HCT116 (cell line): ENCODE measurements around the gene MTF2. TPM values are rescaled to one million over a fixed set of nuclear protein-coding genes. Genes with fewer than 3 reads are reported as not detected.

Experiments used
- ATAC-seq: fragments of 200-7000 bp; cut with Tn5 transposase; 2 replicates; pipeline ENCODE4 v1.9.1; 2020; ENCODE audit warnings: mild to moderate bottlenecking, moderate library complexity
- BruUV-seq: library from RNA; stranded (reverse); fragments of 400-500 nt; replicated peaks from 2 replicates; lab custom pipeline; 2021; lab: Mats Ljungman, UMichigan
- CTCF ChIA-PET: fragments of 300-600 bp; sonication (Branson Sonifier 250); formaldehyde crosslinking; loops from one replicate; lab custom pipeline; 2021; ENCODE audit warnings: antibody characterized with exemption; lab: Charles Lee
- POLR2A ChIA-PET: fragments of 300-600, 350-600 bp; sonication (Branson Sonifier 250); formaldehyde crosslinking; loops from one replicate; lab custom pipeline; 2021; ENCODE audit warnings: antibody characterized with exemption; lab: Charles Lee
- RAD21 ChIA-PET, 2 experiments: fragments of 300-600 bp; sonication (Branson Sonifier 250); formaldehyde crosslinking; loops; one replicate each; lab custom pipeline; 2023; ENCODE audit warnings: low total read pairs in 2 of 2; ENCODE audit not compliant: uncharacterized antibody in 2 of 2, unreplicated experiment in 2 of 2, low non-redundant PET in 1 of 2; lab: Charles Lee
- DNase-seq: peaks from one replicate; pipeline ENCODE4 v3.0.0-alpha.2; 2010; ENCODE audit warnings: low read depth, low spot score
- H2AFZ ChIP-seq: fragments of 200-600 bp; shearing (Covaris generic), sonication (generic); 2 replicates; pipeline ENCODE4 v1.6.1; 2017; ENCODE audit warnings: low read depth, mixed run types, mixed read lengths, antibody characterized with exemption, low read length; ENCODE audit not compliant: poor library complexity, severe bottlenecking
- H3K27ac ChIP-seq: 2 replicates; pipeline ENCODE4 v1.5.1; 2012; ENCODE audit warnings: low read depth, low read length
- H3K27me3 ChIP-seq: fragments of 200-600 bp; sonication (generic); 2 replicates; pipeline ENCODE4 v1.6.1; 2016; ENCODE audit warnings: mixed run types, low read length, mixed read lengths; ENCODE audit not compliant: insufficient read depth
- H3K36me3 ChIP-seq, 2 experiments: fragments of 200-500 bp in 1 of 2; fragments of 200-600 bp in 1 of 2; sonication (Bioruptor generic) in 1 of 2; sonication (generic) in 1 of 2; 2 replicates each; pipeline versions ENCODE4 v1.5.1 to v1.6.1; 2014 to 2016; ENCODE audit warnings: low read length in 2 of 2, inconsistent platforms in 1 of 2, mixed read lengths in 1 of 2, mixed run types in 1 of 2; ENCODE audit not compliant: insufficient read depth in 2 of 2, control insufficient read depth in 1 of 2
- H3K4me1 ChIP-seq, 2 experiments: fragments of 200-600 bp in 1 of 2; sonication (generic) in 1 of 2; 2 replicates each; pipeline versions ENCODE4 v1.5.1 to v1.6.1; 2012 to 2017; ENCODE audit warnings: low read length in 2 of 2, inconsistent platforms in 1 of 2, mild to moderate bottlenecking in 1 of 2, mixed read lengths in 1 of 2, mixed run types in 1 of 2, moderate library complexity in 1 of 2; ENCODE audit not compliant: insufficient read depth in 2 of 2, control insufficient read depth in 1 of 2
- H3K4me2 ChIP-seq: fragments of 200-600 bp; sonication (generic); 2 replicates; pipeline ENCODE4 v1.6.1; 2017; ENCODE audit warnings: mixed run types, low read length, mixed read lengths
- H3K4me3 ChIP-seq, 2 experiments: fragments of 200-600 bp in 1 of 2; sonication (generic) in 1 of 2; replicated peaks in 1 of 2; 2 replicates each; pipeline ENCODE4 v1.5.1; 2011 to 2016; ENCODE audit warnings: low read length in 2 of 2, control low read depth in 1 of 2, low read depth in 1 of 2, mild to moderate bottlenecking in 1 of 2, mixed read lengths in 1 of 2, mixed run types in 1 of 2
- H3K79me2 ChIP-seq: fragments of 200-600 bp; sonication (generic); 2 replicates; pipeline ENCODE4 v1.6.1; 2017; ENCODE audit warnings: mild to moderate bottlenecking, mixed run types, low read length, moderate library complexity, mixed read lengths; ENCODE audit not compliant: insufficient read depth
- H3K9ac ChIP-seq: fragments of 200-600 bp; sonication (generic); 2 replicates; pipeline ENCODE4 v1.6.1; 2016; ENCODE audit warnings: low read length, mixed read lengths
- H3K9me2 ChIP-seq: fragments of 200-600 bp; sonication (generic), shearing (Covaris generic); 2 replicates; pipeline ENCODE4 v1.6.1; 2017; ENCODE audit warnings: mixed run types, mild to moderate bottlenecking, moderate library complexity; ENCODE audit not compliant: insufficient read depth
- H3K9me3 ChIP-seq, 2 experiments: fragments of 200-500 bp in 1 of 2; fragments of 200-600 bp in 1 of 2; sonication (Bioruptor generic) in 1 of 2; sonication (generic) in 1 of 2; 2 replicates each; pipeline ENCODE4 v1.6.1; 2014 to 2017; ENCODE audit warnings: low read length in 2 of 2, mixed read lengths in 2 of 2, inconsistent platforms in 1 of 2, low read depth in 1 of 2, mild to moderate bottlenecking in 1 of 2, mixed run types in 1 of 2, moderate library complexity in 1 of 2; ENCODE audit not compliant: control insufficient read depth in 1 of 2, insufficient read depth in 1 of 2
- H4K20me1 ChIP-seq: fragments of 200-600 bp; sonication (generic), shearing (Covaris generic); 2 replicates; pipeline ENCODE4 v1.6.1; 2017; ENCODE audit warnings: mixed run types, mild to moderate bottlenecking, moderate library complexity; ENCODE audit not compliant: insufficient read depth
- EGR1 ChIP-seq: IDR thresholded peaks from 2 replicates; pipeline ENCODE4 v1.6.1; 2012; ENCODE audit warnings: low read depth
- EZH2 ChIP-seq: fragments of 200-600 bp; sonication (generic); IDR thresholded peaks from 2 replicates; pipeline ENCODE4 v1.6.1; 2017; ENCODE audit warnings: antibody characterized with exemption, mixed run types
- EZH2phosphoT487 ChIP-seq: fragments of 200-600 bp; IDR thresholded peaks from 2 replicates; pipeline ENCODE4 v1.6.1; 2018; ENCODE audit warnings: antibody characterized with exemption, borderline replicate concordance
- FOSL1 ChIP-seq: IDR thresholded peaks from 2 replicates; pipeline ENCODE4 v1.6.1; 2012; ENCODE audit warnings: low read depth
- POLR2A ChIP-seq: IDR thresholded peaks from 2 replicates; pipeline ENCODE4 v1.7.0; 2011; ENCODE audit warnings: borderline replicate concordance; ENCODE audit not compliant: insufficient read depth, insufficient read length; ENCODE audit errors: extremely low read depth
- POLR2AphosphoS5 ChIP-seq: IDR thresholded peaks from 2 replicates; pipeline ENCODE4 v1.6.1; 2011; ENCODE audit warnings: mild to moderate bottlenecking, low read depth, low read length, moderate library complexity
- SIN3A ChIP-seq: IDR thresholded peaks from 2 replicates; pipeline ENCODE4 v1.6.1; 2012; ENCODE audit warnings: low read depth
- SP1 ChIP-seq: IDR thresholded peaks from 2 replicates; pipeline ENCODE4 v1.6.1; 2012; ENCODE audit warnings: low read depth
- SRF ChIP-seq: IDR thresholded peaks from 2 replicates; pipeline ENCODE4 v1.6.1; 2012; ENCODE audit warnings: low read depth
- TCF7L2 ChIP-seq: IDR thresholded peaks from 2 replicates; pipeline ENCODE4 v1.7.0; 2011; ENCODE audit warnings: borderline replicate concordance, inconsistent platforms; ENCODE audit not compliant: insufficient read depth, insufficient read length; ENCODE audit errors: extremely low read depth
- ZNF274 ChIP-seq: fragments of 200-500 bp; sonication (Bioruptor generic); IDR thresholded peaks from 2 replicates; pipeline ENCODE4 v1.6.1; 2014; ENCODE audit warnings: mild to moderate bottlenecking, low read depth, low read length, inconsistent platforms
- intact Hi-C: fragments of 100-400 bp; cut with micrococcal nuclease; formaldehyde crosslinking; loops from 2 replicates; pipeline ENCODE4 v1.10.0; 2022
- total RNA-seq: library from RNA; stranded (reverse); gene quantifications from one replicate; pipeline ENCODE4 v1.2.1, GENCODE V29; 2021; ENCODE audit not compliant: unreplicated experiment
- TF ChIP-seq, protein P1 (sequence below), 3 experiments: fragments of 200-600 bp in 1 of 3; sonication (generic) in 1 of 3; IDR thresholded peaks in 2 of 3; conservative IDR thresholded peaks in 1 of 3; 2 replicates each; pipeline ENCODE4 v1.5.1; 2012 to 2017; ENCODE audit warnings: low read depth in 2 of 3, low read length in 2 of 3, antibody characterized with exemption in 1 of 3, borderline replicate concordance in 1 of 3, control low read depth in 1 of 3, mild to moderate bottlenecking in 1 of 3, mixed read lengths in 1 of 3, mixed run types in 1 of 3, moderate library complexity in 1 of 3; ENCODE audit not compliant: insufficient read depth in 1 of 3
- TF ChIP-seq, protein P2 (sequence below): IDR thresholded peaks from 2 replicates; pipeline ENCODE4 v1.6.1; 2011; ENCODE audit warnings: mild to moderate bottlenecking, low read length, moderate library complexity; ENCODE audit not compliant: insufficient replicate concordance; ENCODE audit errors: extremely low read depth

MTF2 gene
- total RNA-seq, 1 experiment from 2014 or later, result 45.5 TPM

GRCh38 chr1:93109578-93109977, 30.5 kb downstream of the MTF2 start:
- Histone ChIP-seq H2AFZ (no peak overlapping the region), H3K4me1 (no peaks in the 10 kb centered on the region), H4K20me1 (peaks cover 18% of the 10 kb centered on the region; the same call in 1 of the 2 replicates), H3K27ac (no peak overlapping the region), H3K9me3 (peaks cover 8 to 11% of the 10 kb centered on the region in 2 experiments; a peak in 3 of 4 replicates), H3K9me2 (no peaks in the 10 kb centered on the region), H3K4me2 (no peak overlapping the region), H3K9ac (no peak overlapping the region), H3K4me3 (no peak overlapping the region), H3K79me2 (peaks cover 99% of the 10 kb centered on the region), H3K36me3 (peaks cover 5 to 16% of the 10 kb centered on the region in 2 experiments; a peak in 3 of 4 replicates), H3K27me3 (no peaks in the 10 kb centered on the region)
- intact Hi-C loops, result no loop called here
- RAD21 ChIA-PET, result no interaction called here
- CTCF ChIA-PET, result no interaction called here
- DNase-seq (no peak), ATAC-seq (no peak)
- no TSS peak for BruUV-seq
- POLR2A ChIA-PET, result no interaction called here
- no peak for TF ChIP-seq POLR2A
- TF ChIP-seq, protein P1, sequence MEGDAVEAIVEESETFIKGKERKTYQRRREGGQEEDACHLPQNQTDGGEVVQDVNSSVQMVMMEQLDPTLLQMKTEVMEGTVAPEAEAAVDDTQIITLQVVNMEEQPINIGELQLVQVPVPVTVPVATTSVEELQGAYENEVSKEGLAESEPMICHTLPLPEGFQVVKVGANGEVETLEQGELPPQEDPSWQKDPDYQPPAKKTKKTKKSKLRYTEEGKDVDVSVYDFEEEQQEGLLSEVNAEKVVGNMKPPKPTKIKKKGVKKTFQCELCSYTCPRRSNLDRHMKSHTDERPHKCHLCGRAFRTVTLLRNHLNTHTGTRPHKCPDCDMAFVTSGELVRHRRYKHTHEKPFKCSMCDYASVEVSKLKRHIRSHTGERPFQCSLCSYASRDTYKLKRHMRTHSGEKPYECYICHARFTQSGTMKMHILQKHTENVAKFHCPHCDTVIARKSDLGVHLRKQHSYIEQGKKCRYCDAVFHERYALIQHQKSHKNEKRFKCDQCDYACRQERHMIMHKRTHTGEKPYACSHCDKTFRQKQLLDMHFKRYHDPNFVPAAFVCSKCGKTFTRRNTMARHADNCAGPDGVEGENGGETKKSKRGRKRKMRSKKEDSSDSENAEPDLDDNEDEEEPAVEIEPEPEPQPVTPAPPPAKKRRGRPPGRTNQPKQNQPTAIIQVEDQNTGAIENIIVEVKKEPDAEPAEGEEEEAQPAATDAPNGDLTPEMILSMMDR (IDR thresholded peaks at IDR 0.05 in 2 of 3, conservative IDR thresholded peaks at IDR 0.05 in 1 of 3; ENCODE audit: borderline replicate concordance in 1 of 3, insufficient read depth in 1 of 3, low read depth in 2 of 3, low read length in 2 of 3), result no peak
- no peak for TF ChIP-seq TCF7L2
- no peak for TF ChIP-seq EZH2phosphoT487
- TF ChIP-seq SIN3A, result no peak

DNA sequence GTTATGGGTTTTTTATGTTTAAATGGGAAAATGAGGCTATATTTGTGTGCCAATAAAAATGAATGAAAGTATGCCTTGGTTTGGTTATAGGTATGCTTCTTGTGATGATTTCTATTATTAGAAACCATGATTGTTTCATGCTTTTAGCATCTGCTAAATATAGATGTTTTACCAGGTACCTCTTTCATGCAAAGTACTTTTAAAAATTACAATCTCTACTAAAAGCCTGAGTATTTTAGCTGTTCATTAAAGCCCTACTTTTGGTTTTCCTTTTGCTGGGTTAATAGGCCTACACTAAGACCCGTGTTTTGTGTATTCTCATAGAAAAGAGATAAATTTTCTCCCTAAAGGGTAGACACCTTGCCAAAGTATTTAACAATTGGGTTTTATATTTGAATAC, 32.0 kb downstream of the MTF2 start:
- ChIA-PET CTCF (no interaction called here), RAD21 (no interaction called here), POLR2A (no interaction called here)
- DNase-seq (no peak), ATAC-seq (no peak)
- BruUV-seq, result no TSS peak
- Histone ChIP-seq H3K27ac (no peak overlapping the region), H3K9me2 (no peaks in the 10 kb centered on the region), H4K20me1 (peaks cover 22% of the 10 kb centered on the region; the same call in 1 of the 2 replicates), H2AFZ (no peak overlapping the region), H3K9ac (no peak overlapping the region), H3K27me3 (no peaks in the 10 kb centered on the region), H3K4me1 (no peaks in the 10 kb centered on the region), H3K79me2 (peaks cover 92% of the 10 kb centered on the region), H3K36me3 (peaks cover 13 to 15% of the 10 kb centered on the region in 2 experiments; a peak in 3 of 4 replicates), H3K4me2 (no peak overlapping the region), H3K9me3 (peaks cover 8 to 11% of the 10 kb centered on the region in 2 experiments; a peak in 3 of 4 replicates), H3K4me3 (no peak overlapping the region)
- intact Hi-C loops, result no loop called here
- TF ChIP-seq SIN3A, result no peak
- TF ChIP-seq, protein P1 (IDR thresholded peaks at IDR 0.05 in 2 of 3, conservative IDR thresholded peaks at IDR 0.05 in 1 of 3; ENCODE audit: borderline replicate concordance in 1 of 3, insufficient read depth in 1 of 3, low read depth in 2 of 3, low read length in 2 of 3), result no peak
- TF ChIP-seq EGR1, result no peak
- TF ChIP-seq FOSL1, result no peak
- TF ChIP-seq EZH2, result no peak
- no peak for TF ChIP-seq TCF7L2
- no peak for TF ChIP-seq SP1
- TF ChIP-seq POLR2AphosphoS5, result no peak
- TF ChIP-seq SRF, result no peak
- TF ChIP-seq ZNF274, result no peak
- TF ChIP-seq, protein P2, sequence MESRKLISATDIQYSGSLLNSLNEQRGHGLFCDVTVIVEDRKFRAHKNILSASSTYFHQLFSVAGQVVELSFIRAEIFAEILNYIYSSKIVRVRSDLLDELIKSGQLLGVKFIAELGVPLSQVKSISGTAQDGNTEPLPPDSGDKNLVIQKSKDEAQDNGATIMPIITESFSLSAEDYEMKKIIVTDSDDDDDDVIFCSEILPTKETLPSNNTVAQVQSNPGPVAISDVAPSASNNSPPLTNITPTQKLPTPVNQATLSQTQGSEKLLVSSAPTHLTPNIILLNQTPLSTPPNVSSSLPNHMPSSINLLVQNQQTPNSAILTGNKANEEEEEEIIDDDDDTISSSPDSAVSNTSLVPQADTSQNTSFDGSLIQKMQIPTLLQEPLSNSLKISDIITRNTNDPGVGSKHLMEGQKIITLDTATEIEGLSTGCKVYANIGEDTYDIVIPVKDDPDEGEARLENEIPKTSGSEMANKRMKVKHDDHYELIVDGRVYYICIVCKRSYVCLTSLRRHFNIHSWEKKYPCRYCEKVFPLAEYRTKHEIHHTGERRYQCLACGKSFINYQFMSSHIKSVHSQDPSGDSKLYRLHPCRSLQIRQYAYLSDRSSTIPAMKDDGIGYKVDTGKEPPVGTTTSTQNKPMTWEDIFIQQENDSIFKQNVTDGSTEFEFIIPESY, result no peak
- no peak for TF ChIP-seq POLR2A
